Colonic mucosa (tissue), 4 donors: Measurements from ENCODE around the gene NTF3. TPM values are rescaled to one million over a fixed set of nuclear protein-coding genes. Genes with fewer than 3 reads are reported as not detected.

Experiments used
- DNase-seq: peaks from one replicate; pipeline ENCODE4 v3.0.0-alpha.2; 2020
- H3K27ac ChIP-seq: fragments of 200-600 bp; one replicate; pipeline ENCODE4 v1.8.0; 2021
- H3K27me3 ChIP-seq: fragments of 200-600 bp; one replicate; pipeline ENCODE4 v1.8.0; 2021
- H3K36me3 ChIP-seq: fragments of 200-600 bp; one replicate; pipeline ENCODE4 v1.8.0; 2021
- H3K4me1 ChIP-seq: fragments of 200-600 bp; one replicate; pipeline ENCODE4 v1.8.0; 2021; ENCODE audit warnings: mild to moderate bottlenecking
- H3K4me3 ChIP-seq: fragments of 200-600 bp; one replicate; pipeline ENCODE4 v1.8.0; 2021
- H3K9ac ChIP-seq, 2 donors: one replicate each; pipeline ENCODE4 v1.7.0; 2013; ENCODE audit warnings: control low read depth in 2 of 2, low read depth in 2 of 2, low read length in 2 of 2
- H3K9me3 ChIP-seq: fragments of 200-600 bp; one replicate; pipeline ENCODE4 v1.8.0; 2021
- intact Hi-C: fragments of 100-400 bp; cut with DNase I; formaldehyde crosslinking; loops from one replicate; pipeline ENCODE4 v1.14.1; 2022
- total RNA-seq, 2 donors: library from RNA; stranded (reverse); fragmentation: NEBNext Ultra II Directional in 1 of 2; extraction: Animal tissue kit (Norgen Biotek cat#: 25700) in 1 of 2; gene quantifications; one replicate each; pipeline ENCODE4 v1.2.1, GENCODE V29; 2021
- TF ChIP-seq, protein P1 (sequence below): fragments of 200-600 bp; IDR thresholded peaks from one replicate; pipeline ENCODE4 v1.8.0; 2022; ENCODE audit warnings: antibody characterized with exemption, mild to moderate bottlenecking
- donor health status: healthy.
- donor health status: DM: no; HTN: no; CAD: no.
- donor health status: DM: no; HTN: no; CAD: no.

NTF3 gene
- total RNA-seq, 2 donors from 2014 or later = 0.37 to 0.49 TPM

DNA sequence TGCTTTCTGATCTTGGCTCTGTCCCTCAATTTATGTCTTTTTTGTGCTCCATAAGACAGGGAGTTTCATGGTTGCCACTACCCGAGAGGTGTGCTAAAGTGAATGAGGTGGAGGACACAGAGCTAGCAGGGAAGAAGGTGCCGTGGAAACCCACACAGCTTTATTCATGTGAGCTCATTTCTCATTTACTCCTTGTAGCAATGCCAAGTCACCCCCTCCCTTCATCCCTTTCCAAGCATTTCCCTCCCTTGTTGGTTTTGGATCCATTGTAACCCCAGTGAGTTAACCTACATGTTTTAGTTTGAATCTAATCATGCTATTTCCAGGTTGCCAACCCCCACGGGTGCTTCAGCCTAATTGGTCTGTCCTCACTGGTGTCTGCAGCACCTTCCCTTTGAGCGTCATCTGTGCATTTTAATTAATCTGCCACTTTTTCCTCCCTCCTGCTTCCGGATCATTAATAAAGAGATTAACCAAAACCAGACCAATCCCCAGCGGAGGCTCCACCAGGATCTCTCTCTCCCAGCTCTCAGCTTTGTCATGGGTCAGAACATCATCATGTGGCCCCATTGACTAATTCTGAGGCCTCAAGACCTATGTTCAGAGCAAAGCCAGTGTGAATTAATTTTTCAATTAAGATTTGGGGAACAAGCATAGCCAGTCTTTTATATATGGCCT is 56.2 kb downstream of the NTF3 start:
- Histone ChIP-seq H3K9me3 (no peaks in the 10 kb centered on the region), H3K27ac (no peak overlapping the region), H3K4me3 (no peak overlapping the region), H3K36me3 (no peaks in the 10 kb centered on the region), H3K9ac (no peak overlapping the region), H3K4me1 (no peaks in the 10 kb centered on the region), H3K27me3 (no peaks in the 10 kb centered on the region)
- DNase-seq = no peak
- intact Hi-C loops = no loop called here
- TF ChIP-seq, protein P1, sequence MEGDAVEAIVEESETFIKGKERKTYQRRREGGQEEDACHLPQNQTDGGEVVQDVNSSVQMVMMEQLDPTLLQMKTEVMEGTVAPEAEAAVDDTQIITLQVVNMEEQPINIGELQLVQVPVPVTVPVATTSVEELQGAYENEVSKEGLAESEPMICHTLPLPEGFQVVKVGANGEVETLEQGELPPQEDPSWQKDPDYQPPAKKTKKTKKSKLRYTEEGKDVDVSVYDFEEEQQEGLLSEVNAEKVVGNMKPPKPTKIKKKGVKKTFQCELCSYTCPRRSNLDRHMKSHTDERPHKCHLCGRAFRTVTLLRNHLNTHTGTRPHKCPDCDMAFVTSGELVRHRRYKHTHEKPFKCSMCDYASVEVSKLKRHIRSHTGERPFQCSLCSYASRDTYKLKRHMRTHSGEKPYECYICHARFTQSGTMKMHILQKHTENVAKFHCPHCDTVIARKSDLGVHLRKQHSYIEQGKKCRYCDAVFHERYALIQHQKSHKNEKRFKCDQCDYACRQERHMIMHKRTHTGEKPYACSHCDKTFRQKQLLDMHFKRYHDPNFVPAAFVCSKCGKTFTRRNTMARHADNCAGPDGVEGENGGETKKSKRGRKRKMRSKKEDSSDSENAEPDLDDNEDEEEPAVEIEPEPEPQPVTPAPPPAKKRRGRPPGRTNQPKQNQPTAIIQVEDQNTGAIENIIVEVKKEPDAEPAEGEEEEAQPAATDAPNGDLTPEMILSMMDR = no peak

DNA sequence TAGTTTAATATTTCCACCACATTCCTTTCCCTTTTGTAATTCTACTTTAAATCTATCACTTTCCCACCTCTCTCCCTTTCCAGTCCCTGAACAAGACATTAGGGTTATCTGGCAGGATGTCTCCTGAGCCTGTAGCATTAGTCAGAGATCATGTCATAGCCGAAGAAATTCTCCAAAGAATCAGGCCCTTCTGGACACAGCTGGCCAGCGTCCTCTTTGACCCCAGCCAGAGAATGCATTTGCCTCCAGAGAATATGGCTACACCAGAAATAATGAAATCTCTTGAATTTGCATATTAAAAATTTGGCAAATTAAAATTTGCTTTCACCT is 56.7 kb downstream of the NTF3 start:
- Histone ChIP-seq H3K9ac (no peak overlapping the region), H3K36me3 (no peaks in the 10 kb centered on the region), H3K9me3 (no peaks in the 10 kb centered on the region), H3K4me1 (no peaks in the 10 kb centered on the region), H3K4me3 (no peak overlapping the region), H3K27ac (no peak overlapping the region), H3K27me3 (no peaks in the 10 kb centered on the region)
- intact Hi-C loops = no loop called here
- TF ChIP-seq, protein P1 = no peak
- DNase-seq = no peak

DNA sequence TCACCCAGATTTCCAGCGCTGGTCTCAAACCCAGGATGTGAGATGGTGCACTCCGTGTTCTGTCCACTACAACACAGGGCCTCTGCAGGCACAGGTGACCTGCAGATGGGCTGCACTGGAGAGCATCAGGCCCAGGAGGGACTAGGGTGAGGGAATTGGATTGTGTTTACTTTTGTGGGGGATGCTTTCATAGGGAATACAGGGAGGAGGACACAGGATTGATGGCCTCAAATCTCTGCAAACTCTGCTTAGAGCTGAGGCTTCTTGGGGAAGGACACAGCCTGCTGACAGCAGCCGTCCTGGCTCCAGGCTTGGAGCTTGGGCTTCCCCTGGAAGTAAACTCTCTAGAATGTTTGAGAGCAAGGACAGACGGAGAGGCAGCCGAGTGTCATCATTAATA is 57.1 kb downstream of the NTF3 start:
- Histone ChIP-seq H3K9ac (no peak overlapping the region), H3K9me3 (no peaks in the 10 kb centered on the region), H3K36me3 (no peaks in the 10 kb centered on the region), H3K4me1 (no peaks in the 10 kb centered on the region), H3K4me3 (no peak overlapping the region), H3K27me3 (no peaks in the 10 kb centered on the region), H3K27ac (no peak overlapping the region)
- DNase-seq = no peak
- intact Hi-C loops = no loop called here
- TF ChIP-seq, protein P1 = no peak

DNA sequence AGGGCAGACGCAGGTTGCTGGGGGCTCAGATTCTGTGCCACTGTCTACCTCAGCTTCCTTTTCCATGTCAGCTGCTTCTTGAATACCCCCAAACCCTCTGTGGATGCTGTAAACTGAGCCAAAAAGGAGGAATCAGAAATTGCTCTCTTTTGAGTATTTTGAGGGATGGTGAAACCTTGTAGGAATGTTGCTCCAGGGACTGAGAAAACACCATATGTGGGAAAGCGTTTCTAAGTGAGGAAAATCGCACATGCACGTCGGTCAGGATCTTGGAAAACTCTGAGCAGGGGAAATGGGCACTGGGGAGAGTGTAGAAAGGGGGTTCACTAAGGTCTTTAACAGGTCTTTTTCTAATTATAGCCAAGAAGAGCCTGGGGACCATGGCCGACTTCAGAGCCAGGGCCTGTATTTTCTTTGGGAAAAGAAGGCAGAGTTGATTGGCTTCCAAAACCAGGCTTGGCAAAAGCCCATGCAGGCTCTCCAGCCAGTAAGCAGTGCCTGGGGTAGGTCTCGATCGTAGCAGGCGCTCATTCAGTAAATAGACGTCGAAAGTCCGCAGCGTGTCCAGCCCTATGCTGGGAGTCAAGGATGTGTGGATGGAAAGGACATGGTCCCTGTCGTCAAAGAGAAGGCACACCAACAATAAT is 58.0 kb downstream of the NTF3 start:
- Histone ChIP-seq H3K27me3 (no peaks in the 10 kb centered on the region), H3K36me3 (no peaks in the 10 kb centered on the region), H3K9me3 (no peaks in the 10 kb centered on the region), H3K27ac (no peak overlapping the region), H3K4me1 (no peaks in the 10 kb centered on the region), H3K9ac (no peak overlapping the region), H3K4me3 (no peak overlapping the region)
- TF ChIP-seq, protein P1 = no peak
- DNase-seq = no peak
- intact Hi-C loops = no loop called here

DNA sequence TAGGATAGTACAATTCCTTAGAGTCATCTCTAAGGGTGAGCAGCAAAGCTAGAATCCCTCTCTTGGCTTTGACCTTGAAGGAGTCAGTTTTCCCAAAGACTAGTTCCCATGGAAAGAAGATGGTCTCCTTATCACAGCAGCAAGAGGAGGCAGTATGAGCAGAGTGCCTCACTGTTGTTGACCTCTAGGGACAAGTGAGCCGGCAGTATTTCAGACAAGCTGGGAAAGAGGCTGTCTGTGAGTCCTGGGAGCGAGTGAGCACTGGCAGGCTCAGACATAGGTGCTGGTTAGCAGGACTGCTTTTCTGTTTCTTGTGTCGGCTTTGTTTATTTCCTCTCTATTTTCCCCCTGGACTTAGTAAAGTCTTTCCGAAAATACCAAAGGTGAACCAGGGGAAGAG is 60.7 kb downstream of the NTF3 start:
- no peaks in the 10 kb centered on the region for H3K27me3 ChIP-seq
- no peak for DNase-seq
- intact Hi-C loops = no loop called here
- no peaks in the 10 kb centered on the region for H3K9me3 ChIP-seq
- H3K4me3 ChIP-seq = no peak overlapping the region
- H3K4me1 ChIP-seq = peaks cover 7% of the 10 kb centered on the region
- H3K36me3 ChIP-seq = no peaks in the 10 kb centered on the region
- no peak overlapping the region for H3K9ac ChIP-seq
- TF ChIP-seq, protein P1 = no peak
- no peak overlapping the region for H3K27ac ChIP-seq
